Mammary epithelial cell (primary cell): ENCODE measurements around the gene KIAA1671.

Experiments
- EZH2 ChIP-seq: IDR thresholded peaks from 2 replicates; pipeline ENCODE4 v1.6.1; 2012; ENCODE audit warnings: low read length, inconsistent platforms, borderline replicate concordance
- TF ChIP-seq, protein P1 (sequence below), 2 donors: IDR thresholded peaks in 1 of 2; conservative IDR thresholded peaks in 1 of 2; 2 replicates each; pipeline ENCODE4 v1.5.1; 2011 to 2012; ENCODE audit warnings: inconsistent platforms in 2 of 2, low read length in 2 of 2, mild to moderate bottlenecking in 2 of 2, control low read depth in 1 of 2, low read depth in 1 of 2; ENCODE audit not compliant: insufficient read depth in 1 of 2; ENCODE audit errors: extremely low read depth in 1 of 2

DNA sequence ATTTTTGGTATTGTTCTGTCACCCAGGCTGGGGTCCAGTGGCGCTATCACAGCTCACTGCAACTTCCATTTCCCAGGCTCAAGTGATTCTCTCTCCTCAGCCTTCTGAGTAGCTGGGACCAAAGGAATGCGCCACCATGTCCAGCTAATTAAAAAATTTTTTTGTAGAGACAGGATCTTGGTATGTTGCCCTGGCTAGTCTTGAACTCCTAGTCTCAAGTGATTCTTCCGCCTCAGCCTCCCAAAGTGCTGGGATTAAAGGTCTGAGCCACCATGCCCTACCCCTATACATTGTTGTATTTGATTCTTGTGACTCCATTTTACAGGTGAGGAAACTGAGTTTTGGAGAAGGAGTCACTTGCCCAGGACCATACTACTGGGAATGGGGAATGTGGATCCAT lies 11.9 kb downstream of the KIAA1671 start:
- TF ChIP-seq, protein P1, sequence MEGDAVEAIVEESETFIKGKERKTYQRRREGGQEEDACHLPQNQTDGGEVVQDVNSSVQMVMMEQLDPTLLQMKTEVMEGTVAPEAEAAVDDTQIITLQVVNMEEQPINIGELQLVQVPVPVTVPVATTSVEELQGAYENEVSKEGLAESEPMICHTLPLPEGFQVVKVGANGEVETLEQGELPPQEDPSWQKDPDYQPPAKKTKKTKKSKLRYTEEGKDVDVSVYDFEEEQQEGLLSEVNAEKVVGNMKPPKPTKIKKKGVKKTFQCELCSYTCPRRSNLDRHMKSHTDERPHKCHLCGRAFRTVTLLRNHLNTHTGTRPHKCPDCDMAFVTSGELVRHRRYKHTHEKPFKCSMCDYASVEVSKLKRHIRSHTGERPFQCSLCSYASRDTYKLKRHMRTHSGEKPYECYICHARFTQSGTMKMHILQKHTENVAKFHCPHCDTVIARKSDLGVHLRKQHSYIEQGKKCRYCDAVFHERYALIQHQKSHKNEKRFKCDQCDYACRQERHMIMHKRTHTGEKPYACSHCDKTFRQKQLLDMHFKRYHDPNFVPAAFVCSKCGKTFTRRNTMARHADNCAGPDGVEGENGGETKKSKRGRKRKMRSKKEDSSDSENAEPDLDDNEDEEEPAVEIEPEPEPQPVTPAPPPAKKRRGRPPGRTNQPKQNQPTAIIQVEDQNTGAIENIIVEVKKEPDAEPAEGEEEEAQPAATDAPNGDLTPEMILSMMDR (conservative IDR thresholded peaks at IDR 0.05 in 1 of 2, IDR thresholded peaks at IDR 0.05 in 1 of 2; ENCODE audit: extremely low read depth in 1 of 2, insufficient read depth in 1 of 2, low read depth in 1 of 2, low read length in 2 of 2), result no peak
- no peak for TF ChIP-seq EZH2
